ENCODE results near the gene TMEM209. TPM values are rescaled to one million over a fixed set of nuclear protein-coding genes. Genes with fewer than 3 reads are reported as not detected.

Gene TMEM209
- total and polyA plus RNA-seq, 12 donors, result 5.9 to 14.7 (median 12.5) TPM

GRCh38 chr7:130221746-130222145 lies 16.5 kb upstream of the TMEM209 start:
- TF ChIP-seq, protein P1, sequence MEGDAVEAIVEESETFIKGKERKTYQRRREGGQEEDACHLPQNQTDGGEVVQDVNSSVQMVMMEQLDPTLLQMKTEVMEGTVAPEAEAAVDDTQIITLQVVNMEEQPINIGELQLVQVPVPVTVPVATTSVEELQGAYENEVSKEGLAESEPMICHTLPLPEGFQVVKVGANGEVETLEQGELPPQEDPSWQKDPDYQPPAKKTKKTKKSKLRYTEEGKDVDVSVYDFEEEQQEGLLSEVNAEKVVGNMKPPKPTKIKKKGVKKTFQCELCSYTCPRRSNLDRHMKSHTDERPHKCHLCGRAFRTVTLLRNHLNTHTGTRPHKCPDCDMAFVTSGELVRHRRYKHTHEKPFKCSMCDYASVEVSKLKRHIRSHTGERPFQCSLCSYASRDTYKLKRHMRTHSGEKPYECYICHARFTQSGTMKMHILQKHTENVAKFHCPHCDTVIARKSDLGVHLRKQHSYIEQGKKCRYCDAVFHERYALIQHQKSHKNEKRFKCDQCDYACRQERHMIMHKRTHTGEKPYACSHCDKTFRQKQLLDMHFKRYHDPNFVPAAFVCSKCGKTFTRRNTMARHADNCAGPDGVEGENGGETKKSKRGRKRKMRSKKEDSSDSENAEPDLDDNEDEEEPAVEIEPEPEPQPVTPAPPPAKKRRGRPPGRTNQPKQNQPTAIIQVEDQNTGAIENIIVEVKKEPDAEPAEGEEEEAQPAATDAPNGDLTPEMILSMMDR (IDR thresholded peaks at IDR 0.05), result no peak
- WGBS, 2 donors, result 96 to 98% methylated on average over 4 of the region's 4 CpGs
- Histone ChIP-seq H3K4me1 (no peaks in the 10 kb centered on the region), H3K27me3 (no peaks in the 10 kb centered on the region), H3K9me3 (peaks cover 0 to 10% (median 0%) of the 10 kb centered on the region in 11 donors), H3K4me3 (no peak overlapping the region), H3K27ac (no peak overlapping the region), H3K36me3 (no peaks in the 10 kb centered on the region)
- no peak for ATAC-seq
- DNase-seq, result no peak
- intact Hi-C loops (cut with DNase I), result no loop called here

DNA sequence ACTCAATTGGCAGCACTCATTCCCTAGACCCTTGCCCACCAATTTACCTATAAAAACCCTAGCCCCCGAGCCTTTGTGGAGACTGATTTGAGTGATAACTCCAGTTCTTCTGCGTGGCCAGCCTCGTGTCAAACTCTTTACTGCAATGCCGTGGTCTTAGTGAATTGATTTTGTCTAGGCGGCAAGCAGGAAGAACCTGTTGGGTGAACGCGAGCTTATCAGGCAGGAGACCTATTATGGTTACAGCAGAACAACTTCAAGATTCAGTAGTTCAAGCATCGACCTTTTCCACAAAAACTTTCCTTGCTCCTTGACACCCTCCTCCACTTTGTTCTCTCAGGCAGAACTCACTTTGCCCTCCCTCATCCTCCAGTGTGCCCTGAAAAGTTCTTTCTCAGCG lies 14.7 kb upstream of the TMEM209 start:
- intact Hi-C loops (cut with DNase I), result no loop called here

GRCh38 chr7:130218806-130219620 lies 13.8 kb upstream of the TMEM209 start:
- TF ChIP-seq, protein P1 (IDR thresholded peaks at IDR 0.05), result no peak
- intact Hi-C loops (cut with DNase I), result no loop called here

More for the DNA sequence above, 14.7 kb upstream of the TMEM209 start:
- Histone ChIP-seq H3K9me3 (no peaks in the 10 kb centered on the region), H3K27me3 (no peaks in the 10 kb centered on the region), H3K4me3 (no peak overlapping the region), H3K27ac (no peak overlapping the region), H3K36me3 (no peaks in the 10 kb centered on the region), H3K4me1 (no peaks in the 10 kb centered on the region)
- ATAC-seq (no peak), DNase-seq (no peak)
- TF ChIP-seq, protein P1 (IDR thresholded peaks at IDR 0.05), result no peak
- WGBS, 2 donors, result 90 to 91% methylated on average over 9 of the region's 9 CpGs

GRCh38 chr7:130216750-130217149 lies 11.5 kb upstream of the TMEM209 start:
- H3K27me3 ChIP-seq, result peaks cover 0 to 4% (median 0%) of the 10 kb centered on the region in 7 donors
- H3K36me3 ChIP-seq, result no peaks in the 10 kb centered on the region
- no peak for DNase-seq
- no peak for ATAC-seq
- no peaks in the 10 kb centered on the region for H3K9me3 ChIP-seq
- H3K4me1 ChIP-seq, result no peaks in the 10 kb centered on the region
- TF ChIP-seq, protein P1 (IDR thresholded peaks at IDR 0.05), result no peak
- intact Hi-C loops (cut with DNase I), result no loop called here
- WGBS, 2 donors, result 73 to 86% methylated on average over 1 of the region's 1 CpG
- no peak overlapping the region for H3K4me3 ChIP-seq
- H3K27ac ChIP-seq, result no peak overlapping the region

More at GRCh38 chr7:130218806-130219620, 13.8 kb upstream of the TMEM209 start:
- no peaks in the 10 kb centered on the region for H3K27me3 ChIP-seq
- H3K27ac ChIP-seq, result no peak overlapping the region
- 84 to 87% methylated on average over 5 of the region's 5 CpGs for WGBS, 2 donors
- ATAC-seq, result no peak
- DNase-seq, result no peak
- H3K36me3 ChIP-seq, result no peaks in the 10 kb centered on the region
- no peaks in the 10 kb centered on the region for H3K4me1 ChIP-seq
- no peaks in the 10 kb centered on the region for H3K9me3 ChIP-seq
- H3K4me3 ChIP-seq, result no peak overlapping the region
